Lower lobe of right lung (tissue), 2 donors: ENCODE measurements around the gene RPS28. TPM values are rescaled to one million over a fixed set of nuclear protein-coding genes. Genes with fewer than 3 reads are reported as not detected.

Experiments used
- ATAC-seq, 2 donors: fragments of 200-7000 bp; cut with Tn5 transposase; one replicate each; pipeline ENCODE4 v1.9.1; 2020 to 2022; ENCODE audit warnings: mild to moderate bottlenecking in 2 of 2, moderate library complexity in 2 of 2
- DNase-seq: peaks from one replicate; pipeline ENCODE4 v3.0.0-alpha.2; 2020
- H3K27ac ChIP-seq: fragments of 200-600 bp; one replicate; pipeline ENCODE4 v1.8.0; 2022
- H3K27me3 ChIP-seq: fragments of 200-600 bp; one replicate; pipeline ENCODE4 v1.8.0; 2022; ENCODE audit warnings: low read depth
- H3K36me3 ChIP-seq: fragments of 200-600 bp; one replicate; pipeline ENCODE4 v1.8.0; 2022; ENCODE audit warnings: mild to moderate bottlenecking
- H3K4me1 ChIP-seq: fragments of 200-600 bp; one replicate; pipeline ENCODE4 v1.8.0; 2022
- H3K4me3 ChIP-seq: fragments of 200-600 bp; one replicate; pipeline ENCODE4 v1.8.0; 2022; ENCODE audit warnings: mild to moderate bottlenecking
- H3K9me3 ChIP-seq: fragments of 200-600 bp; one replicate; pipeline ENCODE4 v1.8.0; 2022
- intact Hi-C: fragments of 100-400 bp; cut with DNase I; formaldehyde crosslinking; loops from one replicate; pipeline ENCODE4 v1.11.0; 2022
- total RNA-seq: library from RNA; stranded (reverse); fragmentation: NEBNext Ultra II Directional; extraction: Animal tissue kit (Norgen Biotek cat#: 25700); gene quantifications from one replicate; pipeline ENCODE4 v1.2.1, GENCODE V29; 2021
- TF ChIP-seq, protein P1 (sequence below): fragments of 200-600 bp; IDR thresholded peaks from one replicate; pipeline ENCODE4 v1.8.0; 2022; ENCODE audit warnings: antibody characterized with exemption, mild to moderate bottlenecking
- donor health status: DM: no; HTN: yes; CAD: no; lungs with severe emphysema.

RPS28 gene
- total RNA-seq, 1 donor from 2014 or later: 1,461 TPM

DNA sequence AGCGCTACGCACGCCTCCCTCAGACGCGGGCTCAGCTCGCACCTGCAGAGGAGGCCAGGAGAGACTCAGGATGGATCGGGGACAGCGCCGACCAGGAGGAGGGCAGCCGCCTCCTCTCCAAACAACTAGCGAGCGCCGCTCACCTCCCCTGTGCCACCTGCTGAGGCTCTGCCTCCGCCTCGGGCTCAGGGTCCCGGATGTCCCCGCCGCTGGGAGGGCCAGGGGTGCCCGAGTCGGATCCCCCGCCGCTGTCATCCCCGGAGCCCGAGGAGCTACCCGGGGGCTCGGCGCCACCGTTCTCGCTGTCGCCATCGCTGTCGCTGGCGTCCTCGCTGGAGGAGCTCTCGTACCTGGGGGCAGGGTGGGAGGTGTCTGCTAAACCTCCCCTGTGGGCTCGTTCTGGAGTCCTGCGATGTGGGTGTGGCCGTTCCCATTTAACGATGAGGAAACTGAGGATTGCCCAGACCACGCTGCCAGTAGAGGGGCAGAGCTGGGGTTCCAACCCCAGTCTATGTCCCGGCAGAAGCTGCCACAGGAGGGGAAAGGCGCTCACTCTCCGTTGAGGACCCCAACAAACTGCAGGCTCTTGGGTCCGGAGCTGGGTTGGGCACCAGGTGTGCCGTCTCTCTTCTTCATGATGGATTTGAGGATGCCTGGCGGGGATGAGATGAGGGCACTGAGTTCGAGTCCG is 12.6 kb downstream of the RPS28 start:
- peaks cover 32% of the 10 kb centered on the region for H3K36me3 ChIP-seq
- no peak for ATAC-seq
- TF ChIP-seq, protein P1, sequence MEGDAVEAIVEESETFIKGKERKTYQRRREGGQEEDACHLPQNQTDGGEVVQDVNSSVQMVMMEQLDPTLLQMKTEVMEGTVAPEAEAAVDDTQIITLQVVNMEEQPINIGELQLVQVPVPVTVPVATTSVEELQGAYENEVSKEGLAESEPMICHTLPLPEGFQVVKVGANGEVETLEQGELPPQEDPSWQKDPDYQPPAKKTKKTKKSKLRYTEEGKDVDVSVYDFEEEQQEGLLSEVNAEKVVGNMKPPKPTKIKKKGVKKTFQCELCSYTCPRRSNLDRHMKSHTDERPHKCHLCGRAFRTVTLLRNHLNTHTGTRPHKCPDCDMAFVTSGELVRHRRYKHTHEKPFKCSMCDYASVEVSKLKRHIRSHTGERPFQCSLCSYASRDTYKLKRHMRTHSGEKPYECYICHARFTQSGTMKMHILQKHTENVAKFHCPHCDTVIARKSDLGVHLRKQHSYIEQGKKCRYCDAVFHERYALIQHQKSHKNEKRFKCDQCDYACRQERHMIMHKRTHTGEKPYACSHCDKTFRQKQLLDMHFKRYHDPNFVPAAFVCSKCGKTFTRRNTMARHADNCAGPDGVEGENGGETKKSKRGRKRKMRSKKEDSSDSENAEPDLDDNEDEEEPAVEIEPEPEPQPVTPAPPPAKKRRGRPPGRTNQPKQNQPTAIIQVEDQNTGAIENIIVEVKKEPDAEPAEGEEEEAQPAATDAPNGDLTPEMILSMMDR: no peak
- peaks cover 30% of the 10 kb centered on the region for H3K27me3 ChIP-seq
- intact Hi-C loops: no loop called here
- peaks cover 23% of the 10 kb centered on the region for H3K4me1 ChIP-seq
- no peaks in the 10 kb centered on the region for H3K9me3 ChIP-seq
- no peak overlapping the region for H3K27ac ChIP-seq
- DNase-seq: no peak
- H3K4me3 ChIP-seq: no peak overlapping the region

DNA sequence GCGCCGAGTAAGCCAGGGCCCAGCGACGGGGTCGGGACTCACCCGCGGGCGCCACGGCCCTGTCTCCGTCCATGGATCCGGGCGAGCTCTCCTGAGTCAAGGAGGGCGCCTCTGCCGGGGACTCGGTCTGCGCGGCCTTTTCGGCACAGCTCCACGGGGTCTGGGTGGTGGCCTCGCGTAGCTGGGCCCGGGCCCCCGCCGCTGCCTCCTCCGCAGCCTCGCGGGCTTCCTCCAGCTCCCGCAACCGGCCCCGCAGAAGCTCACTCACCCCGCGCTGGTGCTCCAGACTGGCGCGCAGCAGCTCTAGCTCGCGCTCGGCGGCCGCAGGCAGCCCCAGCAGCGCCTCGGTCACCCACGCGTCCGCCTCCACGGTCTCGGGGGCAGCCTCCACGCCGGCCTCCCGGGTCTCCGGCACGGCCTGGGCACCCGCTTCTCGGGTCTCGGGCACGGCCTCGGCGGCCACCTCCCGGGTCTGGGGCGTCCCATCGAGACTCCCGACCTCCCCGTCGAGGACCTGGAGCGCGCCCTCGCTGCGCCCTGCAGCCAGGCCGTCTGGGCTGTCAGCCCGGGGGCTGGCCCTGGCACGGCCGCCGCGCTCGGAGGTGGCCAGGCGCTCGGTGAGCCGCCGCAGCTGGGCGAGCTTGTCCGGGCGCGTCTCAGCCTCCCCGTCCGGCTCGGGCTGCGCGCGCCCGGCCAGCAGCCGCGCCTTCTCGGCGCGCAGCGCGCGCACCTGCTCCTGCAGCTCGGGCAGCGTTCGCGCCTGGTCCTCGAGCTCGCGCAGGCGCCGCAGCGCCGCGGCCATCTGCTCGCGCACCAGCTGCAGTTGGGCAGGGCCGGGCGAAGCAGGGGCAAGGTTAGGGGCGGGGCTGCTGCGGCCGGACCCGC is 13.4 kb downstream of the RPS28 start:
- Histone ChIP-seq H3K9me3 (no peaks in the 10 kb centered on the region), H3K27me3 (peaks cover 30% of the 10 kb centered on the region), H3K27ac (no peak overlapping the region), H3K4me1 (peaks cover 30% of the 10 kb centered on the region), H3K4me3 (peak overlapping the region; percentile 37), H3K36me3 (peaks cover 29% of the 10 kb centered on the region)
- DNase-seq (peak; percentile 73), ATAC-seq (peak; percentile 81 to 84)
- intact Hi-C loops: no loop called here
- TF ChIP-seq, protein P1: no peak

DNA sequence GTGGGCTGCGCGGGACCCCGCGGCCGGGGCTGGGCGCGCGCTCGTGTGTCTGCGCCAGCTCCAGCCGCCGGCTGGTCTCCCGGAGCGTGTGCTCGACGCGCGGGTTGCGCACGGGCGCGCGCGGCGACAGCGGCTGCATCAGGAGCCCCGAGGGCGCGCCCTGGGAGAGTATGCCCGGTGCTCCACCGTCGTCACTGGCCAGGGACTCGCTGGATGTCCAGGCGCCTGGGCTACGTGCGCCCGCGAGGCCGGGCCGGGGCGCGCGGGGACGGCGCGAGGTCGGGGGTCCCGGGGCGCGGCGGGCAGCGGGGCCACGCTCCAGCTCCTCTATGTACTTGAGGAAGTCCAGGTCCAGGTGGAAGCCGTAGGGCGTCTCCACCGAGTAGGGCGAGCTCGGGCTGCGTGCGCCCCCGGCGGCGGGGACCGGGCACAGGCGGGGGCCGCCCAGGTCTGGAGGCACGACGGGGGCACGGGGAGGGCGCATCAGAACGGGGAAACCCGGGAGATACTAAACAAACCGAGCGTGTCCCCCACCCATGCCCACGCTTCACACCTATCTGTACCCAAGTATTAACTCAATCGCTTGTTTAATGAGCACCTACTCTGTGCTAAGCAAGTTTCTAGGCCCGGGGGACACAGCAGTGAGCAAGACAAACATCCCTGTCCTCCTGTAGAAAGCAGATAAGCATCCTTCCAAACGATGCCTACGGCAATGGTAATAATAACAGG is 14.2 kb downstream of the RPS28 start:
- Histone ChIP-seq H3K9me3 (no peaks in the 10 kb centered on the region), H3K4me3 (peak overlapping the region; percentile 37), H3K36me3 (peaks cover 24% of the 10 kb centered on the region), H3K27ac (no peak overlapping the region), H3K27me3 (peaks cover 30% of the 10 kb centered on the region), H3K4me1 (peaks cover 38% of the 10 kb centered on the region)
- intact Hi-C loops: no loop called here
- ATAC-seq: peak in 1 of 2 donors; percentile 50
- TF ChIP-seq, protein P1: no peak
- DNase-seq: no peak

DNA sequence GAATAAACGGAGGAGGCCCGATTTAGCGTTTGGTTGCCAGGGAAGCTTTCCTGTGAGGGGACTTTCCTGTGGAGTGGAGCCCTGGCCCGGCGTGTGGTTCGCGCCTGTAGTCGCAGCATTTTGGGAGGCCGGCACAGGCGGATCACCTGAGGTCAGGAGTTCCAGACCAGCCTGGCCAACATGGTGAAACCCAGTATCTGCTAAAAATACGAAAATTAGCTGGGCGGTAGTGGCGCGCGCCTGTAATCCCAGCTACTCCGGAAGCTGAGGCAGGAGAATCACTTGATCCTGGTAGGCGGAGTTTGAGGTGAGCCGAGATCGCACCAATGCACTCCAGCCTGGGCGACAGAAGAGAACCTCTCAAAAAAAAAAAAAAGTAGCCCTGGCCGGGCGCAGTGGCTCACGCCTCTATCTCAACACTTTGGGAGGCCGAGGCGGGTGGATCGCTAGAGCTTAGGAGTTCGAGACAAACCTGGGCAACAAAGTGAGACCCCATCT is 14.8 kb downstream of the RPS28 start:
- no peak for ATAC-seq
- H3K4me3 ChIP-seq: peak overlapping the region; percentile 37
- peaks cover 30% of the 10 kb centered on the region for H3K27me3 ChIP-seq
- peaks cover 23% of the 10 kb centered on the region for H3K36me3 ChIP-seq
- TF ChIP-seq, protein P1: no peak
- peaks cover 41% of the 10 kb centered on the region for H3K4me1 ChIP-seq
- no peaks in the 10 kb centered on the region for H3K9me3 ChIP-seq
- intact Hi-C loops: no loop called here
- DNase-seq: no peak
- H3K27ac ChIP-seq: no peak overlapping the region

DNA sequence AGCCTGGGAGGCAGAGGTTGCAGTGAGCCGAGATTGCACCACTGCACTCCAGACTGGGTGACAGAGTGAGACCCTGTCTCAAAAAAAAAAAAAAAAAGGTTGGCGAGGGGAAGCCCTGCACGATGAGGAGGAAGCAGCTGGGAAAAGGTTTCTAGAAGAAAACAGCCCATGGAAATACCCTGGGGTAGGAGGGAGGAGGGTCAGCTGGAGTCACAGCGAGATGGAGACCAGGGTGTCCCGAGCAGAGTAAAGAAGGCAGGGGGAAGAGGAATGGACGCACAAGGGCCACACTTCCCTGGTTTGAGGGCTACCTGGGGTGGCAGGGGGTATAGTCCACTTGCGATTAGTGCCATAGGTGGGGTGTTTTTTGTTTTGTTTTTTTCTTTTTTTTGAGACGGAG is 15.4 kb downstream of the RPS28 start:
- H3K4me1 ChIP-seq: peaks cover 45% of the 10 kb centered on the region
- H3K9me3 ChIP-seq: no peaks in the 10 kb centered on the region
- TF ChIP-seq, protein P1: no peak
- H3K36me3 ChIP-seq: peaks cover 18% of the 10 kb centered on the region
- intact Hi-C loops: no loop called here
- no peak overlapping the region for H3K27ac ChIP-seq
- ATAC-seq (no peak), DNase-seq (no peak)
- no peak overlapping the region for H3K4me3 ChIP-seq
- peaks cover 30% of the 10 kb centered on the region for H3K27me3 ChIP-seq
